ENCODE measurements around the gene FEM1B.
A peak's percentile ranks its signal among the peaks of the same experiment; 100 is the strongest.

The FEM1B gene

DNA sequence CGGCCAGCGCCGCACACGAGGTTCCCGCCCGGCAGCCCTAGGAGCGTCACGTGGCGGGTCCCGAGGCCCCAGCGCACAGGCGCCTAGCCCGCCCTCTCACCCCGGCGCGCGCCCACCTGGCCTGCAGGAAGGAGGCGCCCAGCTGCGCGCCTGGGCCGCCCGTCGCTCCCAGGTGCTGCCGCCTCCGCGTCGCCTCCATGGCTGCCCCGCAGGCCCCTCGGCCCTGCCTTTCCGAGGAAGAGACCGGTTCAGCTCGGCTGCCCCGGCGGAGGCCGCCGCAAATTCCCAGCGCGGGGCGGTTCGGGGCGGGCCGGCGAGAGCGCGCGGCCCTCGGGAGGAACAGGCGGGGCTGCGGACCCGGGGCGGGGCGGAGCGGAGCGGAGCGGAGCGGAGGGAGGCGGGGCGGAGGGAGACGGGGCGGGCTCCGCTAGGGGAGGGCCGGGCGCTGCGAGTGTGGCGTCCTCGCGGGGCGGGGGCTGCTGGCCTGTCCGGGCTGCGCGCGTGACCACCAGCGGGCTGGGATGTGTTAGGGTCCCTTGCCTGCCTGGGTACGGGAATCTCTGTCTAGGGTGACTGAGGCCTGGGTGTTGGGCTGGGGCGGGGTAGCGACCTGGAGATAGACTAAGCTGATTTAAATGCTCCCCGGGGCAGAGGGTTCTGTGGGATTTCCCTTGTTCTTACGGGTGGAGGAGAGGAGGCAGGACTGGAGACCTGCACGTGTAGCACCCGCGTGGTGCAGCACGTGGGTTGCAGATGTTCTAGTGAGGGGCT, 48.0 kb upstream of the FEM1B start, which contains the start of gene CLN6 (continued):
- TF ChIP-seq, protein P1, sequence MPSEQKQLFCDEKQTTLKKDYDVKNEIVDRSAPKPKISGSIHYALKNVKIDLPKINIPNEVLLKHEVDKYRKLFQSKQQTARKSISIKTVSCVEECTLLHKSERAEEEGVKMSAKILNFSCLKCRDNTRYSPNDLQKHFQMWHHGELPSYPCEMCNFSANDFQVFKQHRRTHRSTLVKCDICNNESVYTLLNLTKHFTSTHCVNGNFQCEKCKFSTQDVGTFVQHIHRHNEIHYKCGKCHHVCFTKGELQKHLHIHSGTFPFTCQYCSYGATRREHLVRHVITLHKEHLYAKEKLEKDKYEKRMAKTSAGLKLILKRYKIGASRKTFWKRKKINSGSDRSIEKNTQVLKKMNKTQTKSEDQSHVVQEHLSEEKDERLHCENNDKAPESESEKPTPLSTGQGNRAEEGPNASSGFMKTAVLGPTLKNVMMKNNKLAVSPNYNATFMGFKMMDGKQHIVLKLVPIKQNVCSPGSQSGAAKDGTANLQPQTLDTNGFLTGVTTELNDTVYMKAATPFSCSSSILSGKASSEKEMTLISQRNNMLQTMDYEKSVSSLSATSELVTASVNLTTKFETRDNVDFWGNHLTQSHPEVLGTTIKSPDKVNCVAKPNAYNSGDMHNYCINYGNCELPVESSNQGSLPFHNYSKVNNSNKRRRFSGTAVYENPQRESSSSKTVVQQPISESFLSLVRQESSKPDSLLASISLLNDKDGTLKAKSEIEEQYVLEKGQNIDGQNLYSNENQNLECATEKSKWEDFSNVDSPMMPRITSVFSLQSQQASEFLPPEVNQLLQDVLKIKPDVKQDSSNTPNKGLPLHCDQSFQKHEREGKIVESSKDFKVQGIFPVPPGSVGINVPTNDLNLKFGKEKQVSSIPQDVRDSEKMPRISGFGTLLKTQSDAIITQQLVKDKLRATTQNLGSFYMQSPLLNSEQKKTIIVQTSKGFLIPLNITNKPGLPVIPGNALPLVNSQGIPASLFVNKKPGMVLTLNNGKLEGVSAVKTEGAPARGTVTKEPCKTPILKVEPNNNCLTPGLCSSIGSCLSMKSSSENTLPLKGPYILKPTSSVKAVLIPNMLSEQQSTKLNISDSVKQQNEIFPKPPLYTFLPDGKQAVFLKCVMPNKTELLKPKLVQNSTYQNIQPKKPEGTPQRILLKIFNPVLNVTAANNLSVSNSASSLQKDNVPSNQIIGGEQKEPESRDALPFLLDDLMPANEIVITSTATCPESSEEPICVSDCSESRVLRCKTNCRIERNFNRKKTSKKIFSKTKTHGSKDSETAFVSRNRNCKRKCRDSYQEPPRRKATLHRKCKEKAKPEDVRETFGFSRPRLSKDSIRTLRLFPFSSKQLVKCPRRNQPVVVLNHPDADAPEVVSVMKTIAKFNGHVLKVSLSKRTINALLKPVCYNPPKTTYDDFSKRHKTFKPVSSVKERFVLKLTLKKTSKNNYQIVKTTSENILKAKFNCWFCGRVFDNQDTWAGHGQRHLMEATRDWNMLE (tag by site-specific recombination; conservative IDR thresholded peaks at IDR 0.05; ENCODE audit: low read depth): no peak
- TF ChIP-seq ZNF114 (tag by site-specific recombination; IDR thresholded peaks at IDR 0.05) (no peak), ZNF274 (IDR thresholded peaks at IDR 0.05; ENCODE audit: low read length) (no peak), ZNF274 (tag by site-specific recombination; IDR thresholded peaks at IDR 0.05; ENCODE audit: borderline replicate concordance) (no peak), OVOL3 (tag by site-specific recombination; IDR thresholded peaks at IDR 0.05) (no peak), PBX3 (CRISPR knock-in tag; IDR thresholded peaks at IDR 0.05) (peak; percentile 95), ZNF138 (tag by site-specific recombination; IDR thresholded peaks at IDR 0.05; ENCODE audit: borderline replicate concordance) (no peak), ZNF747 (tag by site-specific recombination; IDR thresholded peaks at IDR 0.05) (no peak), ZNF175 (tag by site-specific recombination; IDR thresholded peaks at IDR 0.05) (no peak), ZNF26 (tag by site-specific recombination; IDR thresholded peaks at IDR 0.05) (no peak), ZNF155 (tag by site-specific recombination; IDR thresholded peaks at IDR 0.05) (no peak), ZBTB6 (tag by site-specific recombination; IDR thresholded peaks at IDR 0.05) (no peak), ZNF18 (tag by site-specific recombination; IDR thresholded peaks at IDR 0.05) (no peak), HOXA7 (CRISPR knock-in tag; IDR thresholded peaks at IDR 0.05; ENCODE audit: borderline replicate concordance) (no peak), ZBTB10 (tag by site-specific recombination; IDR thresholded peaks at IDR 0.05) (no peak)
- TF ChIP-seq, protein P2, sequence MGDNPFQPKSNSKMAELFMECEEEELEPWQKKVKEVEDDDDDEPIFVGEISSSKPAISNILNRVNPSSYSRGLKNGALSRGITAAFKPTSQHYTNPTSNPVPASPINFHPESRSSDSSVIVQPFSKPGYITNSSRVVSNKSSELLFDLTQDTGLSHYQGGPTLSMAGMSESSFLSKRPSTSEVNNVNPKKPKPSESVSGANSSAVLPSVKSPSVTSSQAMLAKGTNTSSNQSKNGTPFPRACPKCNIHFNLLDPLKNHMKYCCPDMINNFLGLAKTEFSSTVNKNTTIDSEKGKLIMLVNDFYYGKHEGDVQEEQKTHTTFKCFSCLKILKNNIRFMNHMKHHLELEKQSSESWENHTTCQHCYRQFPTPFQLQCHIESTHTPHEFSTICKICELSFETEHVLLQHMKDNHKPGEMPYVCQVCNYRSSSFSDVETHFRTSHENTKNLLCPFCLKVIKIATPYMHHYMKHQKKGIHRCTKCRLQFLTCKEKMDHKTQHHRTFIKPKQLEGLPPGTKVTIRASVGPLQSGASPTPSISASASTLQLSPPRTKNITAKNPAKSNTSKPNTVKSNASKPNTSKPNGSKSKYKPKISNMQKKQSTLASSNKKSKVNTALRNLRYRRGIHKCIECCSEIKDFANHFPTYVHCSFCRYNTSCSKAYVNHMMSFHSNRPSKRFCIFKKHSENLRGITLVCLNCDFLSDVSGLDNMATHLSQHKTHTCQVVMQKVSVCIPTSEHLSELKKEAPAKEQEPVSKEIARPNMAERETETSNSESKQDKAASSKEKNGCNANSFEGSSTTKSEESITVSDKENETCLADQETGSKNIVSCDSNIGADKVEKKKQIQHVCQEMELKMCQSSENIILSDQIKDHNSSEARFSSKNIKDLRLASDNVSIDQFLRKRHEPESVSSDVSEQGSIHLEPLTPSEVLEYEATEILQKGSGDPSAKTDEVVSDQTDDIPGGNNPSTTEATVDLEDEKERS (tag by site-specific recombination; IDR thresholded peaks at IDR 0.05): no peak
- TF ChIP-seq, protein P3, sequence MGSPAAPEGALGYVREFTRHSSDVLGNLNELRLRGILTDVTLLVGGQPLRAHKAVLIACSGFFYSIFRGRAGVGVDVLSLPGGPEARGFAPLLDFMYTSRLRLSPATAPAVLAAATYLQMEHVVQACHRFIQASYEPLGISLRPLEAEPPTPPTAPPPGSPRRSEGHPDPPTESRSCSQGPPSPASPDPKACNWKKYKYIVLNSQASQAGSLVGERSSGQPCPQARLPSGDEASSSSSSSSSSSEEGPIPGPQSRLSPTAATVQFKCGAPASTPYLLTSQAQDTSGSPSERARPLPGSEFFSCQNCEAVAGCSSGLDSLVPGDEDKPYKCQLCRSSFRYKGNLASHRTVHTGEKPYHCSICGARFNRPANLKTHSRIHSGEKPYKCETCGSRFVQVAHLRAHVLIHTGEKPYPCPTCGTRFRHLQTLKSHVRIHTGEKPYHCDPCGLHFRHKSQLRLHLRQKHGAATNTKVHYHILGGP (tag by site-specific recombination; IDR thresholded peaks at IDR 0.05): no peak
- TF ChIP-seq, protein P4, sequence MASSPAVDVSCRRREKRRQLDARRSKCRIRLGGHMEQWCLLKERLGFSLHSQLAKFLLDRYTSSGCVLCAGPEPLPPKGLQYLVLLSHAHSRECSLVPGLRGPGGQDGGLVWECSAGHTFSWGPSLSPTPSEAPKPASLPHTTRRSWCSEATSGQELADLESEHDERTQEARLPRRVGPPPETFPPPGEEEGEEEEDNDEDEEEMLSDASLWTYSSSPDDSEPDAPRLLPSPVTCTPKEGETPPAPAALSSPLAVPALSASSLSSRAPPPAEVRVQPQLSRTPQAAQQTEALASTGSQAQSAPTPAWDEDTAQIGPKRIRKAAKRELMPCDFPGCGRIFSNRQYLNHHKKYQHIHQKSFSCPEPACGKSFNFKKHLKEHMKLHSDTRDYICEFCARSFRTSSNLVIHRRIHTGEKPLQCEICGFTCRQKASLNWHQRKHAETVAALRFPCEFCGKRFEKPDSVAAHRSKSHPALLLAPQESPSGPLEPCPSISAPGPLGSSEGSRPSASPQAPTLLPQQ (tag by site-specific recombination; IDR thresholded peaks at IDR 0.05): peak; percentile 36; the same call in 1 of the 2 replicates
